ENCODE data around the gene CCR5AS.
"Not testable (repeated sequence)": the region's sequence is repeated elsewhere in the genome, so short reads cannot be mapped to it uniquely, and the experiment has no call there.

The CCR5AS gene

GRCh38 chr3:46406788-46407611 is at the start of gene CCR5AS, which contains the start of gene CCRL2:
TSS of gene CCR5AS (minus strand) at chr3:46407066.
TSS of gene CCRL2 (plus strand) at chr3:46407259. CDS start at chr3:46408080, 821 bp downstream.
- no peak for DNase-seq

GRCh38 chr3:46456118-46456517 is 49.3 kb upstream of the CCR5AS start:
- DNase-seq, result no peak

- no peak for DNase-seq
Observed at GRCh38 chr3:46455231-46456115, 48.6 kb upstream of the CCR5AS start.

- no peak for DNase-seq
Observed at GRCh38 chr3:46454606-46455005, 47.7 kb upstream of the CCR5AS start.

GRCh38 chr3:46454209-46454595 is 47.3 kb upstream of the CCR5AS start:
- no peak for DNase-seq

- DNase-seq, result no peak
Observed at GRCh38 chr3:46453526-46454208, 46.8 kb upstream of the CCR5AS start.

- no peak for DNase-seq
Observed at GRCh38 chr3:46449755-46450552, 43.1 kb upstream of the CCR5AS start.

GRCh38 chr3:46448721-46449120 is 41.9 kb upstream of the CCR5AS start:
- no peak for DNase-seq

GRCh38 chr3:46447228-46447985 is 40.5 kb upstream of the CCR5AS start:
- DNase-seq, result no peak

- no peak for DNase-seq
Observed at GRCh38 chr3:46442576-46443530, 36.0 kb upstream of the CCR5AS start.

GRCh38 chr3:46440531-46441294 is 33.8 kb upstream of the CCR5AS start:
- no peak for DNase-seq

GRCh38 chr3:46438831-46439230 is 32.0 kb upstream of the CCR5AS start:
- DNase-seq, result no peak

GRCh38 chr3:46435081-46435726 is 28.3 kb upstream of the CCR5AS start:
- DNase-seq, result no peak

GRCh38 chr3:46433841-46434240 is 27.0 kb upstream of the CCR5AS start:
- DNase-seq, result no peak

- DNase-seq, result not testable (repeated sequence)
Observed at GRCh38 chr3:46433118-46433517, 26.3 kb upstream of the CCR5AS start.

GRCh38 chr3:46431905-46432304 is 25.0 kb upstream of the CCR5AS start:
- not testable (repeated sequence) for DNase-seq

GRCh38 chr3:46430879-46431278 is 24.0 kb upstream of the CCR5AS start:
- DNase-seq, result not testable (repeated sequence)

GRCh38 chr3:46429671-46430070 is 22.8 kb upstream of the CCR5AS start:
- DNase-seq, result no peak

- DNase-seq, result no peak
Observed at GRCh38 chr3:46429250-46429649, 22.4 kb upstream of the CCR5AS start.

All from amniotic stem cell (primary cell).